HG03571 (cell line): Measurements from ENCODE around the gene PGAM5.
"Not testable (repeated sequence)": the region's sequence is repeated elsewhere in the genome, so short reads cannot be mapped to it uniquely, and the experiment has no call there.

Experiments
- ATAC-seq: cut with Tn5 transposase; IDR thresholded peaks from one replicate; pipeline ENCODE4 v1.9.1; 2021; ENCODE audit not compliant: unreplicated experiment

The PGAM5 gene

GRCh38 chr12:132687211-132688164 lies 23.2 kb upstream of the PGAM5 start, which contains the start of the genes POLE and PXMP2:
Gene POLE, minus strand, starts transcription at chr12:132687342. Its CDS starts 27 bp downstream, at chr12:132687315.
Gene PXMP2, plus strand, starts transcription at chr12:132687587. Its CDS starts 84 bp downstream, at chr12:132687671.
- peak; percentile 84 for ATAC-seq

GRCh38 chr12:132689227-132689626 lies 21.4 kb upstream of the PGAM5 start:
- no peak for ATAC-seq

- no peak for ATAC-seq
These were observed 20.5 kb upstream of the PGAM5 start for GRCh38 chr12:132690112-132690511.

GRCh38 chr12:132692030-132692429 lies 18.6 kb upstream of the PGAM5 start:
- not testable (repeated sequence) for ATAC-seq

- ATAC-seq, result not testable (repeated sequence)
These were observed 15.8 kb upstream of the PGAM5 start for GRCh38 chr12:132694888-132695287.

DNA sequence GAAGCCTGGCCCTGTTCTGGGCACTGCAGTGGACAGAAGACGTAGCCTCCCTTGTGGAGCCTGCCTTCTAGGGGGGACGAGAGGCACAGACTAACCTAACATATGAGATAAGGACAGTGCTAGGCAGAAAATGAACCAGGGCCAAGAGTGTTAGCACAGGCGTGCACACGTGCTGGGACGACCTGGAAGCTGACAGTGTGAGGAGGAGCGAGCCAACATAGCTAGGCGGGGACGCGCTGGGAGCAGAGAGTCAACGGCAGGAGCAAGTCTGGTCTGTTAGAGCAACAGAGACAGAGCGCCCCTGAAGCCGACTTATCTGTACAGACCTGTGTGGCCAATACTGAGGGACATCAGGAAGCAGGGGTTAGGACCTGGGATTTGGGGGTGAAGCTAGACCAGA lies 15.2 kb upstream of the PGAM5 start:
- no peak for ATAC-seq

GRCh38 chr12:132698341-132698740 lies 12.3 kb upstream of the PGAM5 start:
- ATAC-seq, result no peak

DNA sequence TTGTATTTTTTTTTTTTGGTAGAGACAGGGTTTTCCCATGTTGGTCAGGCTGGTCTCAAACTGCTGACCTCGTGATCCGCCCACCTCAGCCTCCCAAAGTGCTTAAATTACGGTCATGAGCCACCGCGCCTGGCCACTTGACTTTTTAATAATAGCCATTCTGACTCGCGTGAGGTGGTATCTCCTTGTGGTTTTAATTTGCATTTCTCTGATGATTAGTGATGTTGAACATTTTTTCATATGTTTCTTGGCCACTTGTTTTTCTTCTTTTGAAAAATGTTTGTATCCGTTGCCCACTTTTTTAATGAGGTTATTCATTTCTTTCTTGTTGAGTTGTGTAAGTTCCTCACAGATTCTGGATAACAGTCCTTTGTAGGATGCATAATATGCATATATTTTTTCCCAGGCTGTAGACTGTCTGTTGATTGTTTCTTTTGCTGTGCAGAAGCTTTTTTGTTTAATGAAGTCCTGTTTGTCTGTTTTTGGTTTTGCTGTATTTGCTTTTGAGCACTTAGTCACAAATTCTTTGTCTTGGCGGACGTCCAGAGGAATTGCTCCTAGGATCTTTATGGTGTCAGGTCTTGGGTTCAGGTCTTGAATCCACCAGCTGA lies 10.3 kb upstream of the PGAM5 start:
- no peak for ATAC-seq

GRCh38 chr12:132702640-132703039 lies 8.0 kb upstream of the PGAM5 start:
- no peak for ATAC-seq

- no peak for ATAC-seq
These were observed 7.0 kb upstream of the PGAM5 start for GRCh38 chr12:132703641-132704040.

GRCh38 chr12:132707241-132707640 lies 3.4 kb upstream of the PGAM5 start:
- no peak for ATAC-seq

GRCh38 chr12:132708150-132708549 lies 2.5 kb upstream of the PGAM5 start:
- no peak for ATAC-seq

- peak; percentile 21 for ATAC-seq
These were observed 618 bp upstream of the PGAM5 start for GRCh38 chr12:132710043-132710404.

DNA sequence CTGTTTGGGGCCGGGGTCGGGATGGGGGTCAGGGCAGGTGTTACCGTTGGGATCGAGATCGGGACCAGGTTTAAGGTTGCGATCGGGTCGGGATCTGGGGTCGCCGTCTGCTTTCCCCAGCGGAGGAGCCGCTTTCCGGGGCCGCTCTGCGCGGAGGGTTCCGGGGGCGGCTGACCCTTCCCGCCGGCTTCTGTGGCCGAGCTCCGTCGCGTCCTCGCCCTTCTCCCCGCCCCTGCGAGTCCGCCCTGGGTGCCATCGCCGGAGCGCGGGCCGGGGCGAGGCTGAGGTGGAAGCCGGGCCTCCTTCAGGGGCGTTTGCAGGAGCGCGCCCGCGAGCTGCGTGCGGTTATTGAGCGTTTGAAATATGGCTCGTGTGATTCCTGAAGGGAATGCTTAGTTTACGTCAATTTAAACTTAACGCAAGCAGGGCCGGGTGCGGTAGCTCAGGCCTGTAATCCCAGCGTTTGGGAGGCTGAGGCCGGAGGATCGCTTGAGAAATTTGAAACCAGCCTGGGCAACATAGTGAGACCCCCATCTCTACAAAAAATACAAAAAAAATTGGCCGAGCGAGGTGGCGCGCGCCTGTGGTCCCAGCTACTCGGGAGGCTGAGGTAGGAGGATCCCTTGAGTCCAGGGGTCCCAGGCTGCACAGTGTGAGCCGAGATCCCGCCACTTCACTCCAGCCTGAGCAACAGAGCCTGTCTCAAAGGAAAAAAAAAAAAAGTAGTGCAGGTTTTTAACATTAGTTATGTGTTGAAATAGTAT lies 620 bp downstream of the PGAM5 start:
- peak; percentile 25 for ATAC-seq

- ATAC-seq, result no peak
These were observed 2.5 kb downstream of the PGAM5 start for GRCh38 chr12:132713123-132713522.

DNA sequence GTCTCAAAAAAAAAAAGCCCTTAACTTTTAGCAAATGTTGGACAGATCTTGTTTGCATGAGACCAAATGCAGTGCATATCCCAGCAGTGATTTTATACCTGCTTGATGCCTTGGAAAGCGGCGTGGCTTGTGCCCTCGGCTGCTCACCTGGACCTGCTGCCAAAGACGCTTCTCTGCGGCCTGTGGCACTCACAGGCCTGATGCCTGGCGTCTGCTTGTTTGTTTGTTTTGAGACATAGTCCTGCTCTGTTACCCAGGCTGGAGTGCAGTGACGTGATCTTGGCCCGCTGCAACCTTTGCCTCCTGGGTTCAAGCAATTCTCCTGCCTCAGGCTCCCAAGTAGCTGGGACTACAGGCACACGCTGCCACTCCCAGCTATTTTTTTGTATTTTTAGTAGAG lies 5.2 kb downstream of the PGAM5 start:
- no peak for ATAC-seq

- no peak for ATAC-seq
These were observed 5.7 kb downstream of the PGAM5 start for GRCh38 chr12:132716356-132716755.

DNA sequence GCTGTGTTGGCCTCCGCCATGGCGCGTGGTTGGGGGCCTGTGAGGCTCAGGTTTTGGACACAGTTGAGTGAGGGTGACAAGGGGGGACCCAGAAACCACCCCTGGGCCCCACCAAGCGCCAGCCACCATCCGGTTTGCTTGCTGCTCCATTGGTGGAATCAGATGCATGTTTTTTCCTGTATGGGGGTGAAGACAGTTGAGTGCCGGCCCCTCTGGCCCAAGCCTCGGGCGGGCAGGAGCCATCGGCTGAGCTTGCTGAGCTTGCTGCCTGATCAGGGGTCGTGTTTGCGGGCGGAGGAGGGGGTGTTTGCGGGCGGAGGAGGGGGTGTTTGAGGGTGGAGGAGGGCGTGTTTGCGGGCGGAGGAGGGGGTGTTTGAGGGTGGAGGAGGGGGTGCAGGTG lies 6.4 kb downstream of the PGAM5 start:
- no peak for ATAC-seq

- no peak for ATAC-seq
These were observed 7.1 kb downstream of the PGAM5 start for GRCh38 chr12:132717531-132718387.

- no peak for ATAC-seq
These were observed 8.0 kb downstream of the PGAM5 start for GRCh38 chr12:132718644-132719043.
